Activated CD4-positive, alpha-beta T cell treated with anti-CD3 and anti-CD28 coated beads, Interleukin-2, amount 50 U/mL, for 16 hours (primary cell): Measurements from ENCODE around the gene SORBS1.

Experiments used
- DNase-seq: peaks from one replicate; pipeline ENCODE4 v3.0.0-alpha.2; 2020

Gene SORBS1

GRCh38 chr10:95511314-95511713 lies 49.9 kb downstream of the SORBS1 start:
- DNase-seq = no peak

GRCh38 chr10:95509251-95509650 lies 51.9 kb downstream of the SORBS1 start:
- no peak for DNase-seq

- DNase-seq = no peak
Observed at GRCh38 chr10:95508730-95509129, 52.4 kb downstream of the SORBS1 start.

- DNase-seq = no peak
Observed at GRCh38 chr10:95506056-95506737, 55.0 kb downstream of the SORBS1 start.

- DNase-seq = no peak
Observed at GRCh38 chr10:95505641-95506040, 55.5 kb downstream of the SORBS1 start.

- DNase-seq = no peak
Observed at GRCh38 chr10:95505084-95505610, 56.0 kb downstream of the SORBS1 start.

- DNase-seq = no peak
Observed at GRCh38 chr10:95504246-95504691, 56.9 kb downstream of the SORBS1 start.

- DNase-seq = no peak
Observed at GRCh38 chr10:95503526-95503925, 57.6 kb downstream of the SORBS1 start.

GRCh38 chr10:95503001-95503400 lies 58.2 kb downstream of the SORBS1 start:
- DNase-seq = no peak

- DNase-seq = no peak
Observed at GRCh38 chr10:95502377-95502776, 58.8 kb downstream of the SORBS1 start.

GRCh38 chr10:95501203-95502094 lies 59.7 kb downstream of the SORBS1 start:
- DNase-seq = no peak

GRCh38 chr10:95500649-95501048 lies 60.5 kb downstream of the SORBS1 start:
- peak; percentile 46 for DNase-seq

- no peak for DNase-seq
Observed at GRCh38 chr10:95500097-95500496, 61.1 kb downstream of the SORBS1 start.

GRCh38 chr10:95499482-95499989 lies 61.6 kb downstream of the SORBS1 start:
- DNase-seq = no peak

GRCh38 chr10:95496951-95497350 lies 64.2 kb downstream of the SORBS1 start:
- DNase-seq = no peak

GRCh38 chr10:95496246-95496911 lies 64.8 kb downstream of the SORBS1 start:
- DNase-seq = no peak

- no peak for DNase-seq
Observed at GRCh38 chr10:95493862-95494261, 67.3 kb downstream of the SORBS1 start.

GRCh38 chr10:95487994-95488393 lies 73.2 kb downstream of the SORBS1 start:
- DNase-seq = no peak

- DNase-seq = peak; percentile 51
Observed at GRCh38 chr10:95485056-95485844, 75.9 kb downstream of the SORBS1 start.

- no peak for DNase-seq
Observed at GRCh38 chr10:95482501-95483233, 78.5 kb downstream of the SORBS1 start.

- no peak for DNase-seq
Observed at GRCh38 chr10:95480901-95481491, 80.2 kb downstream of the SORBS1 start.
